ENCODE data around the gene VENTX.
"Not testable (repeated sequence)": the region's sequence is repeated elsewhere in the genome, so short reads cannot be mapped to it uniquely, and the experiment has no call there.

The VENTX gene

GRCh38 chr10:133217800-133218589 lies 19.7 kb upstream of the VENTX start:
- Histone ChIP-seq H3K36me3 (ENCODE audit: control insufficient read depth, insufficient read depth, low read length) (no peaks in the 10 kb centered on the region), H3K4me1 (ENCODE audit: control insufficient read depth, insufficient read depth, low read length, poor library complexity, severe bottlenecking) (no peaks in the 10 kb centered on the region), H3K27ac (ENCODE audit: low read depth, low read length, severe bottlenecking) (no peak overlapping the region), H3K4me3 (ENCODE audit: extremely low read depth, insufficient read depth, low read length, poor library complexity, severe bottlenecking) (no peak overlapping the region), H3K9me3 (ENCODE audit: control insufficient read depth, low read length) (no peaks in the 10 kb centered on the region)
- WGBS, 2 experiments (ENCODE audit: insufficient coverage in 2 of 2) = 90 to 91% methylated on average over 21 to 23 of the region's 25 CpGs

GRCh38 chr10:133218891-133219290 lies 18.8 kb upstream of the VENTX start:
- WGBS, 2 experiments (ENCODE audit: insufficient coverage in 2 of 2) = 93 to 97% methylated on average over 19 to 20 of the region's 20 CpGs
- H3K27ac ChIP-seq (ENCODE audit: low read depth, low read length, severe bottlenecking) = no peak overlapping the region
- H3K36me3 ChIP-seq (ENCODE audit: control insufficient read depth, insufficient read depth, low read length) = no peaks in the 10 kb centered on the region
- H3K4me1 ChIP-seq (ENCODE audit: control insufficient read depth, insufficient read depth, low read length, poor library complexity, severe bottlenecking) = no peaks in the 10 kb centered on the region
- no peaks in the 10 kb centered on the region for H3K9me3 ChIP-seq (ENCODE audit: control insufficient read depth, low read length)
- no peak overlapping the region for H3K4me3 ChIP-seq (ENCODE audit: extremely low read depth, insufficient read depth, low read length, poor library complexity, severe bottlenecking)

- Histone ChIP-seq H3K9me3 (ENCODE audit: control insufficient read depth, low read length) (no peaks in the 10 kb centered on the region), H3K4me3 (ENCODE audit: extremely low read depth, insufficient read depth, low read length, poor library complexity, severe bottlenecking) (no peak overlapping the region), H3K36me3 (ENCODE audit: control insufficient read depth, insufficient read depth, low read length) (no peaks in the 10 kb centered on the region), H3K4me1 (ENCODE audit: control insufficient read depth, insufficient read depth, low read length, poor library complexity, severe bottlenecking) (peaks cover 1% of the 10 kb centered on the region), H3K27ac (ENCODE audit: low read depth, low read length, severe bottlenecking) (no peak overlapping the region)
- WGBS, 2 experiments (ENCODE audit: insufficient coverage in 2 of 2) = 17 to 31% methylated on average over 14 to 17 of the region's 28 CpGs
Measured at GRCh38 chr10:133219782-133220181, 17.9 kb upstream of the VENTX start.

DNA sequence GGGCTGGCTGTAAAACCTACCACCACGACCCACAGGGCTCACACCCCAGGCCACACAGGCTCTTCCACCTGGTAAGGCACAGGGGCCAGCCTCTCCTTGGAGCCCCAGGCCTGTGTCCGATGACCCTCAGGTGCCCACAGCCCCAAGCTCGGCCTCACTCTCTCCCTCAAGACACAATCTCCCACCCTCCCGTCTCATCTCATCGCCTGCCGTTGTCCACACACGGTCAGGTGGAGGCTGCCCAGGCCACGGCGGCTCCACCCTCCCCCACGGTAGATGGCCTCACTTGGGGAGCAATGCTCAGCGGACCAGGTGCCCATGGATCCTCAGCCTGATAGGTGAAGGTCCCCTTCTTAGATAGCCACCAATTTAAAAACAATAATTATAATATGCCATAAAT lies 16.3 kb upstream of the VENTX start:
- H3K9me3 ChIP-seq (ENCODE audit: control insufficient read depth, low read length) = no peaks in the 10 kb centered on the region
- WGBS, 2 experiments (ENCODE audit: insufficient coverage in 2 of 2) = 94 to 99% methylated on average over 9 to 10 of the region's 11 CpGs
- H3K4me1 ChIP-seq (ENCODE audit: control insufficient read depth, insufficient read depth, low read length, poor library complexity, severe bottlenecking) = peaks cover 11% of the 10 kb centered on the region
- H3K36me3 ChIP-seq (ENCODE audit: control insufficient read depth, insufficient read depth, low read length) = no peaks in the 10 kb centered on the region
- no peak overlapping the region for H3K27ac ChIP-seq (ENCODE audit: low read depth, low read length, severe bottlenecking)
- H3K4me3 ChIP-seq (ENCODE audit: extremely low read depth, insufficient read depth, low read length, poor library complexity, severe bottlenecking) = no peak overlapping the region

DNA sequence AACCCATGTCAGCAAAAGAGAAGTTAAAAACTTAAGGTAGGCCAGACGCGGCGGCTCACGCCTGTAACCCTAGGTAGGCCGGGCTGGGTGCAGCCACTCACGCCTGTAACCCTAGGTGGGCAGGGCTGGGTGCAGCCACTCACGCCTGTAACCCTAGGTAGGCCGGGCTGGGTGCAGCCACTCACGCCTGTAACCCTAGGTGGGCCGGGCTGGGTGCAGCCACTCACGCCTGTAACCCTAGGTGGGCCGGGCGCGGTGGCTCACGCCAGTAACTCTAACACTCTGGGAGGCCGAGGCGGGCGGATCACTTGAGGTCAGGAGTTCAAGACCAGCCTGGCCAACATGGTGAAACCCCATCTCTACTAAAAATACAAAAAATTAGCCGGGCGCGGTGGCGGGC lies 15.9 kb upstream of the VENTX start:
- not testable (repeated sequence) for H3K4me3 ChIP-seq (ENCODE audit: extremely low read depth, insufficient read depth, low read length, poor library complexity, severe bottlenecking); H3K36me3 ChIP-seq (ENCODE audit: control insufficient read depth, insufficient read depth, low read length); H3K27ac ChIP-seq (ENCODE audit: low read depth, low read length, severe bottlenecking); H3K9me3 ChIP-seq (ENCODE audit: control insufficient read depth, low read length)
- peaks cover 11% of the 10 kb centered on the region for H3K4me1 ChIP-seq (ENCODE audit: control insufficient read depth, insufficient read depth, low read length, poor library complexity, severe bottlenecking)
- 95 to 96% methylated on average over 9 to 10 of the region's 22 CpGs for WGBS, 2 experiments (ENCODE audit: insufficient coverage in 2 of 2)

GRCh38 chr10:133224076-133224475 lies 13.6 kb upstream of the VENTX start:
- H3K36me3 ChIP-seq (ENCODE audit: control insufficient read depth, insufficient read depth, low read length) = no peaks in the 10 kb centered on the region
- WGBS, 2 experiments (ENCODE audit: insufficient coverage in 2 of 2) = 85 to 92% methylated on average over 7 to 11 of the region's 14 CpGs
- H3K9me3 ChIP-seq (ENCODE audit: control insufficient read depth, low read length) = no peaks in the 10 kb centered on the region
- no peak overlapping the region for H3K27ac ChIP-seq (ENCODE audit: low read depth, low read length, severe bottlenecking)
- no peak overlapping the region for H3K4me3 ChIP-seq (ENCODE audit: extremely low read depth, insufficient read depth, low read length, poor library complexity, severe bottlenecking)
- peaks cover 11% of the 10 kb centered on the region for H3K4me1 ChIP-seq (ENCODE audit: control insufficient read depth, insufficient read depth, low read length, poor library complexity, severe bottlenecking)

- H3K36me3 ChIP-seq (ENCODE audit: control insufficient read depth, insufficient read depth, low read length) = no peaks in the 10 kb centered on the region
- H3K9me3 ChIP-seq (ENCODE audit: control insufficient read depth, low read length) = no peaks in the 10 kb centered on the region
- WGBS, 2 experiments (ENCODE audit: insufficient coverage in 2 of 2) = 60 to 71% methylated on average over 21 to 24 of the region's 25 CpGs
- peaks cover 11% of the 10 kb centered on the region for H3K4me1 ChIP-seq (ENCODE audit: control insufficient read depth, insufficient read depth, low read length, poor library complexity, severe bottlenecking)
- H3K4me3 ChIP-seq (ENCODE audit: extremely low read depth, insufficient read depth, low read length, poor library complexity, severe bottlenecking) = no peak overlapping the region
- no peak overlapping the region for H3K27ac ChIP-seq (ENCODE audit: low read depth, low read length, severe bottlenecking)
Measured at GRCh38 chr10:133224756-133225372, 12.8 kb upstream of the VENTX start.

DNA sequence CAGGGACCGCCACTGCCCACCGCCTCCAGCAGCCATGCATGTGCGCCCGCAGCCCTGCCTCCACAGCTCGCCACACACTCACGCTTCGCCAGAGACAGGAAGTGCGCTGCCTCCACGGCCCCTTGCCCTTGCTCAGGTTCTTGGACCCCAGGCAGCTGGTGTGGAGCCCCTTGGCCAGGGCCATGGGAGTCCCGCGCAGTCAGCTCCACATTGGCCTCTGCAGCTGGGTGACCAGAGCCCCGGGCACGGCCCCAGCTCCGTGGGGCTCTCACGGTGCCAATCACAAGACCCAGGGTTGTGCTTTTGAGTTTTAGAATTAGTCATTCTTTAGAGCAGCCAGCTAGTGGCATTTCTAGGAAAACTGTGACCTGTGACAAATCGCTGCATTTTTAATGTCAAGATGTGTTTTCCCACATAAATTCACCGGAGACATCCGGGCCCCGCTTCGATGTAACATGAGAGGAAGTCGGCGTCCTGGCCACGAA lies 11.9 kb upstream of the VENTX start:
- no peak overlapping the region for H3K4me3 ChIP-seq (ENCODE audit: extremely low read depth, insufficient read depth, low read length, poor library complexity, severe bottlenecking)
- 95 to 97% methylated on average over 13 to 21 of the region's 23 CpGs for WGBS, 2 experiments (ENCODE audit: insufficient coverage in 2 of 2)
- H3K9me3 ChIP-seq (ENCODE audit: control insufficient read depth, low read length) = no peaks in the 10 kb centered on the region
- no peaks in the 10 kb centered on the region for H3K36me3 ChIP-seq (ENCODE audit: control insufficient read depth, insufficient read depth, low read length)
- peaks cover 11% of the 10 kb centered on the region for H3K4me1 ChIP-seq (ENCODE audit: control insufficient read depth, insufficient read depth, low read length, poor library complexity, severe bottlenecking)
- H3K27ac ChIP-seq (ENCODE audit: low read depth, low read length, severe bottlenecking) = no peak overlapping the region

DNA sequence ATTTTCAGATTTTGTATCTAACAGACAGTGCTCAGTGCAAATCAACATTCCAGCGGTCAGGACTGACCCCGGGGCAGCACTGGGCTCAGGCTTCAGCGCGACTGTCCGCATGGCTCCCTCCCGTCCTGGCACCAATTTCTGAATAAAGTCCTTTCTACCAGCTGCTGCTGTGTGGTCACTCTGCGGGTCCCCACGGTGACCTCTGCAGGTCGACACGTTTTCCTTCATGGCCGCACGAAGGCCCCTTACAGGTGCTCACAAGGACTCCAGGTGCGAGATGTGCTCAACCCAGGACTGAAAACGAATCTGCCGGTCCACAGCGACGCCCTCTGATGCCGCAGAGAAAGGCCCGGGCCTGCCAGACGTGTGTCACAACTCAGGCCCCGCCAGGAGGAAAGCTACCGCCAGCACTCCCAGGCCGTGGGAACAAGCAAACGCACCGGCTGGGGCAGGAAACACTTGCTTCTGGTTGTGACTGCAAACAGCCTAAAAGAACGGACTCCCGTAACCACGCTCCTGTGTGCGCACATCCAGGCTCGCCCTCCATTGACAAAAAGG lies 11.3 kb upstream of the VENTX start:
- H3K4me1 ChIP-seq (ENCODE audit: control insufficient read depth, insufficient read depth, low read length, poor library complexity, severe bottlenecking) = peaks cover 11% of the 10 kb centered on the region
- H3K4me3 ChIP-seq (ENCODE audit: extremely low read depth, insufficient read depth, low read length, poor library complexity, severe bottlenecking) = no peak overlapping the region
- WGBS, 2 experiments (ENCODE audit: insufficient coverage in 2 of 2) = 88 to 89% methylated on average over 30 of the region's 30 CpGs

GRCh38 chr10:133227256-133227655 lies 10.4 kb upstream of the VENTX start:
- WGBS, 2 experiments (ENCODE audit: insufficient coverage in 2 of 2) = 94 to 95% methylated on average over 20 to 21 of the region's 21 CpGs
- Histone ChIP-seq H3K9me3 (ENCODE audit: control insufficient read depth, low read length) (no peaks in the 10 kb centered on the region), H3K27ac (ENCODE audit: low read depth, low read length, severe bottlenecking) (no peak overlapping the region), H3K36me3 (ENCODE audit: control insufficient read depth, insufficient read depth, low read length) (no peaks in the 10 kb centered on the region), H3K4me1 (ENCODE audit: control insufficient read depth, insufficient read depth, low read length, poor library complexity, severe bottlenecking) (peaks cover 14% of the 10 kb centered on the region), H3K4me3 (ENCODE audit: extremely low read depth, insufficient read depth, low read length, poor library complexity, severe bottlenecking) (no peak overlapping the region)

More for the DNA sequence above, 11.3 kb upstream of the VENTX start:
- Histone ChIP-seq H3K27ac (ENCODE audit: low read depth, low read length, severe bottlenecking) (no peak overlapping the region), H3K9me3 (ENCODE audit: control insufficient read depth, low read length) (no peaks in the 10 kb centered on the region), H3K36me3 (ENCODE audit: control insufficient read depth, insufficient read depth, low read length) (no peaks in the 10 kb centered on the region)
